ENCODE measurements around the gene CST3. TPM values are rescaled to one million over a fixed set of nuclear protein-coding genes. Genes with fewer than 3 reads are reported as not detected.

CST3 gene
- total RNA-seq, 6 donors from 2014 or later: 201 to 1,402 (median 970) TPM

DNA sequence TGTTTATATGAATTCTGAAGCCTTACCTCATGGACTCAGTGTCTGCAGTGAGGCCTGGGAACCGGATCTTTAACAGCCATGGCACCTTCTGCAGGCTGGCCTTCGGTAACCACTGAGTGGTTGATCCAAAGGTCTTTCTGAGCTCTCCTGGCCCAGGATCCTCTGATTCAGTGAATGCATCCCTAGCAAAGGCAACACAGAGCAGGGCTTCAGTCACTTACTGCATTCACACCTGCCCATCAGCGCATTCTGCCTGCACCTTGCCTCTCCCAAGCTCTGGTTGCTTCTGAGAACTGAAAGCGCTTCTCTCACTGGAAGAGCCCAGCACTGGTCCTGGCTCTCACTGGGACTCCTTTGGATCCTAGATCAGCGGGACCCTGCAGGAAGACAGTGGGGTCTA lies 23.6 kb downstream of the CST3 start:
- H3K4me3 ChIP-seq: no peak overlapping the region
- H3K9me3 ChIP-seq: no peaks in the 10 kb centered on the region
- no peaks in the 10 kb centered on the region for H3K36me3 ChIP-seq
- ATAC-seq (ENCODE audit: low FRiP score in 2 of 2) (peak in 1 of 2 donors; percentile 23), DNase-seq (no peak)
- H3K4me1 ChIP-seq: no peaks in the 10 kb centered on the region
- TF ChIP-seq, protein P1, sequence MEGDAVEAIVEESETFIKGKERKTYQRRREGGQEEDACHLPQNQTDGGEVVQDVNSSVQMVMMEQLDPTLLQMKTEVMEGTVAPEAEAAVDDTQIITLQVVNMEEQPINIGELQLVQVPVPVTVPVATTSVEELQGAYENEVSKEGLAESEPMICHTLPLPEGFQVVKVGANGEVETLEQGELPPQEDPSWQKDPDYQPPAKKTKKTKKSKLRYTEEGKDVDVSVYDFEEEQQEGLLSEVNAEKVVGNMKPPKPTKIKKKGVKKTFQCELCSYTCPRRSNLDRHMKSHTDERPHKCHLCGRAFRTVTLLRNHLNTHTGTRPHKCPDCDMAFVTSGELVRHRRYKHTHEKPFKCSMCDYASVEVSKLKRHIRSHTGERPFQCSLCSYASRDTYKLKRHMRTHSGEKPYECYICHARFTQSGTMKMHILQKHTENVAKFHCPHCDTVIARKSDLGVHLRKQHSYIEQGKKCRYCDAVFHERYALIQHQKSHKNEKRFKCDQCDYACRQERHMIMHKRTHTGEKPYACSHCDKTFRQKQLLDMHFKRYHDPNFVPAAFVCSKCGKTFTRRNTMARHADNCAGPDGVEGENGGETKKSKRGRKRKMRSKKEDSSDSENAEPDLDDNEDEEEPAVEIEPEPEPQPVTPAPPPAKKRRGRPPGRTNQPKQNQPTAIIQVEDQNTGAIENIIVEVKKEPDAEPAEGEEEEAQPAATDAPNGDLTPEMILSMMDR (IDR thresholded peaks at IDR 0.05): no peak
- TF ChIP-seq POLR2AphosphoS5 (IDR thresholded peaks at IDR 0.05) (no peak), POLR2A (IDR thresholded peaks at IDR 0.05) (no peak), EP300 (IDR thresholded peaks at IDR 0.05) (no peak)
- no peaks in the 10 kb centered on the region for H3K27me3 ChIP-seq
- no peak overlapping the region for H3K27ac ChIP-seq
- WGBS, 2 donors: 93 to 98% methylated on average over 2 to 5 of the region's 5 CpGs

DNA sequence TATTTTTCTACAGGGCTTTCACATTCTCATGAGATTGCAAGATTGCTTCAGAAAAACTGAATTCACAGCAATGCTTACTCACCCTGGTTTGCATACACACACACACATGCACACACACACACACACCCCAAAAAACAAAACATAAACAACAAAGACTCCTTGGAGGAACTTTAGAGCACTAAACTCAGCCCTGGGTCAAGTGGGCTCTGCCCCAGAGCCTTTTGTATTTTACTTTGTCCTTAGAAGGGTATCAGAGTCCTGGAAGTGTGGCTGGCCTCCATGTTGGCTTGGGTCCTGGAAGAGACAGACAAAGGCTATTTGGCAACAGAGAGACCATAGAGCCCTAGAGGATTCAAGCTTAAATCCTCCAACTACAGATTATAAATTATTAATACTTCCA lies 24.1 kb downstream of the CST3 start:
- peak in 1 of 2 donors; percentile 66 for ATAC-seq (ENCODE audit: low FRiP score in 2 of 2)
- TF ChIP-seq EP300 (IDR thresholded peaks at IDR 0.05) (no peak), POLR2AphosphoS5 (IDR thresholded peaks at IDR 0.05) (no peak), POLR2A (IDR thresholded peaks at IDR 0.05) (no peak)
- TF ChIP-seq, protein P1 (IDR thresholded peaks at IDR 0.05): no peak
- H3K9me3 ChIP-seq: no peaks in the 10 kb centered on the region
- no peaks in the 10 kb centered on the region for H3K27me3 ChIP-seq
- H3K36me3 ChIP-seq: no peaks in the 10 kb centered on the region
- no peaks in the 10 kb centered on the region for H3K4me1 ChIP-seq
- H3K27ac ChIP-seq: no peak overlapping the region
- no peak for DNase-seq
- H3K4me3 ChIP-seq: no peak overlapping the region

DNA sequence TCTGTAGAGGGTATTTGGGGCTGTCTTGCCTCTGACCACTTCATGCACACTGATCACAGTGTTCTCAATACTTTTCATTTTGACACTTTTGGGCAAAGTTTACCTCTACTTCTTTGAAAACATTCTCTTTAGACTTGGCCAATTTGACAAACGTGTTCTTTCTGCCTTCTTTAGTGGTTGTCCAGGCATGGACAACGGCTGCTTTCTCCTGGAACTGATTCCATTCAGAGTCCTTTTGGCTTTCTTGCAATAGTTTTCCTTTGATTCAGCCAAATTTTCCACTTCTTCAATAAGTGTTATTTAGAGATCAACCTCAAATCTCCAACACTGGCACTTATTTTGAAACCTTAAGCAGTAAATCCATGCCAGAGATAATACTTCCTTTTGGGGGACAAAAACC lies 25.4 kb downstream of the CST3 start:
- TF ChIP-seq POLR2A (IDR thresholded peaks at IDR 0.05) (no peak), EP300 (IDR thresholded peaks at IDR 0.05) (no peak), POLR2AphosphoS5 (IDR thresholded peaks at IDR 0.05) (no peak)
- TF ChIP-seq, protein P1 (IDR thresholded peaks at IDR 0.05): no peak
- ATAC-seq (ENCODE audit: low FRiP score in 2 of 2) (no peak), DNase-seq (no peak)
- Histone ChIP-seq H3K9me3 (no peaks in the 10 kb centered on the region), H3K4me3 (no peak overlapping the region), H3K36me3 (no peaks in the 10 kb centered on the region), H3K27me3 (no peaks in the 10 kb centered on the region), H3K4me1 (no peaks in the 10 kb centered on the region), H3K27ac (no peak overlapping the region)
- 57 to 66% methylated on average over 2 of the region's 2 CpGs for WGBS, 2 donors

DNA sequence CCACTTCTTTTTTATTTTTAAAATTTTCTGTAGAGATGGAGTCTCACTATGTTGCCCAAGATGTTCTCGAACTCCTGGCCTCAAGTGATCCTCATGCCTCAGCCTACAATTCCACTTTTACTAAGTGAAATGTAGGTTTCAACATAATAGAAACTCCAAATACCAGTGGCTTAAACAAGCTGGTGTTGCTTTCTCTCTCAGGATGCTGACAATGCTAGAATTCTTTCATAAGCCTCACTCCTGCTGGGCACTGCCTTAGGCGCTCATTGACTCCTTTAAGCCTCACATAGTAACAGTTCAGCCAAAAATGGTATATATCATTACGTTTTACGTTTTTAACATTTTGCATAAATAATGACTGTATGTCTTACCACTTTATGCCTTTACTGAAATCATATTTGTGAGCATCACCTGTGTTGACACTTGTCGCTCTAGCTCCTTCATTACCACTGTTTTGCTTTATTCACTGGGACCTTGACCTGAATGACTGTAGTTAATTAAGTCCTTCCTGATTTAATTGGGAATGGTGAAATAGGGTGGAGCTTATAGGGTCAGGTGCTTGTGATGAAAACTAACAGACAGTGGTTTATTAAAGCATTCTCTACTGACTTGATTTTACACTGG lies 28.2 kb downstream of the CST3 start:
- no peak for DNase-seq
- WGBS, 2 donors: 88 to 91% methylated on average over 5 of the region's 5 CpGs
- H3K4me1 ChIP-seq: peaks cover 0 to 7% (median 0%) of the 10 kb centered on the region in 4 donors
- no peak for ATAC-seq (ENCODE audit: low FRiP score in 2 of 2)
- H3K36me3 ChIP-seq: no peaks in the 10 kb centered on the region
- H3K27ac ChIP-seq: no peak overlapping the region
- no peak overlapping the region for H3K4me3 ChIP-seq
- TF ChIP-seq, protein P1 (IDR thresholded peaks at IDR 0.05): no peak
- TF ChIP-seq EP300 (IDR thresholded peaks at IDR 0.05) (no peak), POLR2A (IDR thresholded peaks at IDR 0.05) (no peak), POLR2AphosphoS5 (IDR thresholded peaks at IDR 0.05) (no peak)
- H3K9me3 ChIP-seq: no peaks in the 10 kb centered on the region
- no peaks in the 10 kb centered on the region for H3K27me3 ChIP-seq

DNA sequence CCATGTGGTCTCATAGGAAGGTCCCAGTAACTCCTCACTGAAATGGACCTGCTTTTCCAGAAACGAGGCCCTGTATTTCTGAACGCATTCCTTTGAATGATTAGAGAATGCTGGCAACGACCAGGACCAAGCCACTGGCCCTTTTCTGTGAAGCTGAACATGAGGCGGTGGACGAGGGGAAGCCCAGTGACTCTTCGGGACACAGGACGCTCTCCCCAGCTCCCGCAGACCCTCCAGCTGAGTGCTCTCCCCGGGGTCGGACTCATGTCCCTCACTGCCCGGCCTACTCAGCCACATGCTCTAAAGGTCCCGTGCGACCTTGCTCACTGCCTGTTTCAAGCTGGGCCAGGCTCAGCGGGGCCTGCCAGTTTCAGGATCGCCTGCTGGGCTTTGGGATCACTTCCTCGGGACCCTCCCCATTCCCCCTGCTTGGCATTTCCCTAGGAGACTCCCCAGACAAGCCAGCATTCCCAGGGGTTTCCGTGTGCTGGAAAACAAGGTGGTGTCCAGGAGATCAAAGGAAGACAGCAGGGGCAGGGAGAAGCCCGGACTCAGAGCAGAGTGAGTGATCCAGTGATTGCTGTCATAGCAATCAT lies 29.4 kb downstream of the CST3 start:
- TF ChIP-seq EP300 (IDR thresholded peaks at IDR 0.05) (no peak), POLR2AphosphoS5 (IDR thresholded peaks at IDR 0.05) (no peak), POLR2A (IDR thresholded peaks at IDR 0.05) (no peak)
- TF ChIP-seq, protein P1 (IDR thresholded peaks at IDR 0.05): no peak
- H3K9me3 ChIP-seq: no peaks in the 10 kb centered on the region
- no peak for ATAC-seq (ENCODE audit: low FRiP score in 2 of 2)
- H3K4me3 ChIP-seq: no peak overlapping the region
- H3K4me1 ChIP-seq: peaks cover 0 to 7% (median 0%) of the 10 kb centered on the region in 4 donors
- WGBS, 2 donors: 71 to 81% methylated on average over 9 to 18 of the region's 18 CpGs
- no peaks in the 10 kb centered on the region for H3K27me3 ChIP-seq
- DNase-seq: peak in 1 of 2 donors; percentile 50
- no peak overlapping the region for H3K27ac ChIP-seq
- no peaks in the 10 kb centered on the region for H3K36me3 ChIP-seq
